Liver (tissue), 3 donors: ENCODE results near the gene MUS81.

Experiments used
- ATF3 ChIP-seq: IDR thresholded peaks from 2 replicates; pipeline ENCODE4 v1.6.1; 2016; ENCODE audit warnings: antibody characterized with exemption
- EGR1 ChIP-seq, 2 donors: IDR thresholded peaks; 2 replicates each; pipeline ENCODE4 v1.6.1; 2016 to 2018; ENCODE audit warnings: antibody characterized with exemption in 2 of 2, low read depth in 2 of 2
- FOXA1 ChIP-seq: IDR thresholded peaks from 2 replicates; pipeline ENCODE4 v1.6.1; 2016; ENCODE audit warnings: antibody characterized with exemption
- GABPA ChIP-seq, 2 donors: IDR thresholded peaks in 1 of 2; conservative IDR thresholded peaks in 1 of 2; 2 replicates each; pipeline ENCODE4 v1.6.1; 2016; ENCODE audit warnings: antibody characterized with exemption in 2 of 2, mild to moderate bottlenecking in 1 of 2, moderate library complexity in 1 of 2
- HNF4G ChIP-seq: IDR thresholded peaks from 2 replicates; pipeline ENCODE4 v1.6.1; 2016; ENCODE audit warnings: antibody characterized with exemption
- JUND ChIP-seq, 2 donors: IDR thresholded peaks; 2 replicates each; pipeline ENCODE4 v1.6.1; 2016; ENCODE audit warnings: antibody characterized with exemption in 2 of 2
- RAD21 ChIP-seq, 2 donors: IDR thresholded peaks; 2 replicates each; pipeline ENCODE4 v1.6.1; 2016; ENCODE audit warnings: antibody characterized with exemption in 2 of 2, mild to moderate bottlenecking in 2 of 2
- SP1 ChIP-seq: IDR thresholded peaks from 2 replicates; pipeline ENCODE4 v1.6.1; 2018; ENCODE audit warnings: antibody characterized with exemption, mild to moderate bottlenecking
- TAF1 ChIP-seq: conservative IDR thresholded peaks from 2 replicates; pipeline ENCODE4 v1.6.1; 2016; ENCODE audit warnings: antibody characterized with exemption, mild to moderate bottlenecking
- YY1 ChIP-seq: IDR thresholded peaks from 2 replicates; pipeline ENCODE4 v1.6.1; 2016; ENCODE audit warnings: antibody characterized with exemption, mild to moderate bottlenecking
- TF ChIP-seq, protein P1 (sequence below): fragments of 150-350 bp; IDR thresholded peaks from 2 replicates; pipeline ENCODE4 v1.5.1; 2017; ENCODE audit warnings: improper control_type of control experiment, low read depth, low read length; ENCODE audit not compliant: missing input control
- TF ChIP-seq, protein P2 (sequence below): IDR thresholded peaks from 2 replicates; pipeline ENCODE4 v1.6.1; 2016; ENCODE audit warnings: antibody characterized with exemption
- TF ChIP-seq, protein P3 (sequence below): IDR thresholded peaks from 2 replicates; pipeline ENCODE4 v1.6.1; 2016; ENCODE audit warnings: antibody characterized with exemption
- donor health status: healthy.
- donor health status: healthy.

GRCh38 chr11:65895482-65895981 lies 35.3 kb downstream of the MUS81 start:
- no peak for TF ChIP-seq ATF3
- no peak for TF ChIP-seq JUND (IDR thresholded peaks at IDR 0.05)
- TF ChIP-seq, protein P1, sequence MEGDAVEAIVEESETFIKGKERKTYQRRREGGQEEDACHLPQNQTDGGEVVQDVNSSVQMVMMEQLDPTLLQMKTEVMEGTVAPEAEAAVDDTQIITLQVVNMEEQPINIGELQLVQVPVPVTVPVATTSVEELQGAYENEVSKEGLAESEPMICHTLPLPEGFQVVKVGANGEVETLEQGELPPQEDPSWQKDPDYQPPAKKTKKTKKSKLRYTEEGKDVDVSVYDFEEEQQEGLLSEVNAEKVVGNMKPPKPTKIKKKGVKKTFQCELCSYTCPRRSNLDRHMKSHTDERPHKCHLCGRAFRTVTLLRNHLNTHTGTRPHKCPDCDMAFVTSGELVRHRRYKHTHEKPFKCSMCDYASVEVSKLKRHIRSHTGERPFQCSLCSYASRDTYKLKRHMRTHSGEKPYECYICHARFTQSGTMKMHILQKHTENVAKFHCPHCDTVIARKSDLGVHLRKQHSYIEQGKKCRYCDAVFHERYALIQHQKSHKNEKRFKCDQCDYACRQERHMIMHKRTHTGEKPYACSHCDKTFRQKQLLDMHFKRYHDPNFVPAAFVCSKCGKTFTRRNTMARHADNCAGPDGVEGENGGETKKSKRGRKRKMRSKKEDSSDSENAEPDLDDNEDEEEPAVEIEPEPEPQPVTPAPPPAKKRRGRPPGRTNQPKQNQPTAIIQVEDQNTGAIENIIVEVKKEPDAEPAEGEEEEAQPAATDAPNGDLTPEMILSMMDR = no peak
- no peak for TF ChIP-seq GABPA (IDR thresholded peaks at IDR 0.05 in 1 of 2, conservative IDR thresholded peaks at IDR 0.05 in 1 of 2)
- no peak for TF ChIP-seq FOXA1
- TF ChIP-seq EGR1 (IDR thresholded peaks at IDR 0.05; ENCODE audit: low read depth in 2 of 2) = no peak
- no peak for TF ChIP-seq SP1
- TF ChIP-seq, protein P2, sequence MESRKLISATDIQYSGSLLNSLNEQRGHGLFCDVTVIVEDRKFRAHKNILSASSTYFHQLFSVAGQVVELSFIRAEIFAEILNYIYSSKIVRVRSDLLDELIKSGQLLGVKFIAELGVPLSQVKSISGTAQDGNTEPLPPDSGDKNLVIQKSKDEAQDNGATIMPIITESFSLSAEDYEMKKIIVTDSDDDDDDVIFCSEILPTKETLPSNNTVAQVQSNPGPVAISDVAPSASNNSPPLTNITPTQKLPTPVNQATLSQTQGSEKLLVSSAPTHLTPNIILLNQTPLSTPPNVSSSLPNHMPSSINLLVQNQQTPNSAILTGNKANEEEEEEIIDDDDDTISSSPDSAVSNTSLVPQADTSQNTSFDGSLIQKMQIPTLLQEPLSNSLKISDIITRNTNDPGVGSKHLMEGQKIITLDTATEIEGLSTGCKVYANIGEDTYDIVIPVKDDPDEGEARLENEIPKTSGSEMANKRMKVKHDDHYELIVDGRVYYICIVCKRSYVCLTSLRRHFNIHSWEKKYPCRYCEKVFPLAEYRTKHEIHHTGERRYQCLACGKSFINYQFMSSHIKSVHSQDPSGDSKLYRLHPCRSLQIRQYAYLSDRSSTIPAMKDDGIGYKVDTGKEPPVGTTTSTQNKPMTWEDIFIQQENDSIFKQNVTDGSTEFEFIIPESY = no peak
- TF ChIP-seq, protein P3, sequence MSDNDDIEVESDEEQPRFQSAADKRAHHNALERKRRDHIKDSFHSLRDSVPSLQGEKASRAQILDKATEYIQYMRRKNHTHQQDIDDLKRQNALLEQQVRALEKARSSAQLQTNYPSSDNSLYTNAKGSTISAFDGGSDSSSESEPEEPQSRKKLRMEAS = no peak
- TF ChIP-seq HNF4G = no peak
- TF ChIP-seq TAF1 = no peak
- no peak for TF ChIP-seq RAD21 (IDR thresholded peaks at IDR 0.05)
- no peak for TF ChIP-seq YY1
